Nephron progenitor cell (in vitro differentiated cells): ENCODE data around the gene THOC1.
"Not testable (repeated sequence)": the region's sequence is repeated elsewhere in the genome, so short reads cannot be mapped to it uniquely, and the experiment has no call there.

Source experiments
- DNase-seq: peaks from one replicate; pipeline ENCODE4 v3.0.0; 2021
- H3K27ac Mint-ChIP-seq: 2 replicates; pipeline ENCODE4 v1.8.0; 2021; ENCODE audit warnings: mild to moderate bottlenecking, moderate library complexity, mixed read lengths
- H3K27me3 Mint-ChIP-seq: 2 replicates; pipeline ENCODE4 v1.8.0; 2021; ENCODE audit warnings: mild to moderate bottlenecking, low read depth, mixed read lengths; ENCODE audit not compliant: poor library complexity
- H3K36me3 Mint-ChIP-seq: 2 replicates; pipeline ENCODE4 v1.8.0; 2021; ENCODE audit warnings: low read depth, mixed read lengths
- H3K4me1 Mint-ChIP-seq: 2 replicates; pipeline ENCODE4 v1.8.0; 2021; ENCODE audit warnings: mixed read lengths
- H3K4me3 Mint-ChIP-seq: 2 replicates; pipeline ENCODE4 v1.8.0; 2021; ENCODE audit warnings: mild to moderate bottlenecking, moderate library complexity, mixed read lengths
- H3K9me3 Mint-ChIP-seq: 2 replicates; pipeline ENCODE4 v1.8.0; 2021; ENCODE audit warnings: mild to moderate bottlenecking, moderate library complexity, mixed read lengths
- CTCF ChIP-seq: fragments of 200-600 bp; sonication (generic); IDR thresholded peaks from 2 replicates; pipeline ENCODE4 v1.5.0; 2021; ENCODE audit warnings: antibody characterized with exemption

The THOC1 gene

GRCh38 chr18:302097-302496 lies 34.2 kb upstream of the THOC1 start:
- Mint-ChIP-seq H3K9me3 (no peaks in the 10 kb centered on the region), H3K27ac (no peak overlapping the region), H3K36me3 (no peaks in the 10 kb centered on the region), H3K4me1 (peaks cover 42% of the 10 kb centered on the region), H3K4me3 (no peak overlapping the region), H3K27me3 (peaks cover 5% of the 10 kb centered on the region)
- no peak for DNase-seq
- TF ChIP-seq CTCF: no peak

- no peaks in the 10 kb centered on the region for H3K36me3 Mint-ChIP-seq
- no peak overlapping the region for H3K27ac Mint-ChIP-seq
- no peak overlapping the region for H3K4me3 Mint-ChIP-seq
- peaks cover 22% of the 10 kb centered on the region for H3K4me1 Mint-ChIP-seq
- no peak for TF ChIP-seq CTCF
- peaks cover 2% of the 10 kb centered on the region for H3K27me3 Mint-ChIP-seq
- DNase-seq: no peak
- H3K9me3 Mint-ChIP-seq: no peaks in the 10 kb centered on the region
Measured at GRCh38 chr18:297936-298335, 30.1 kb upstream of the THOC1 start.

- no peak overlapping the region for H3K27ac Mint-ChIP-seq
Measured at GRCh38 chr18:295756-296490, 28.1 kb upstream of the THOC1 start.

GRCh38 chr18:294566-294965 lies 26.7 kb upstream of the THOC1 start:
- Mint-ChIP-seq H3K4me1 (peaks cover 9% of the 10 kb centered on the region), H3K27me3 (peaks cover 3% of the 10 kb centered on the region), H3K36me3 (no peaks in the 10 kb centered on the region), H3K27ac (no peak overlapping the region), H3K9me3 (no peaks in the 10 kb centered on the region), H3K4me3 (no peak overlapping the region)
- no peak for DNase-seq
- no peak for TF ChIP-seq CTCF

More at GRCh38 chr18:295756-296490, 28.1 kb upstream of the THOC1 start:
- Mint-ChIP-seq H3K9me3 (no peaks in the 10 kb centered on the region), H3K36me3 (no peaks in the 10 kb centered on the region), H3K4me3 (no peak overlapping the region), H3K4me1 (peaks cover 17% of the 10 kb centered on the region), H3K27me3 (peaks cover 5% of the 10 kb centered on the region)
- DNase-seq: no peak
- no peak for TF ChIP-seq CTCF

- no peak for TF ChIP-seq CTCF
- Mint-ChIP-seq H3K27me3 (peaks cover 3% of the 10 kb centered on the region), H3K36me3 (no peaks in the 10 kb centered on the region), H3K9me3 (no peaks in the 10 kb centered on the region), H3K4me3 (no peak overlapping the region), H3K4me1 (peaks cover 9% of the 10 kb centered on the region), H3K27ac (no peak overlapping the region)
- DNase-seq: no peak
Measured at GRCh38 chr18:293536-293935, 25.7 kb upstream of the THOC1 start.

GRCh38 chr18:292271-292670 lies 24.4 kb upstream of the THOC1 start:
- Mint-ChIP-seq H3K27me3 (peaks cover 3% of the 10 kb centered on the region), H3K4me1 (peaks cover 5% of the 10 kb centered on the region), H3K9me3 (no peaks in the 10 kb centered on the region), H3K27ac (no peak overlapping the region), H3K36me3 (no peaks in the 10 kb centered on the region), H3K4me3 (no peak overlapping the region)
- DNase-seq: no peak
- no peak for TF ChIP-seq CTCF

- not testable (repeated sequence) for H3K4me3 Mint-ChIP-seq
Measured at GRCh38 chr18:289970-290369, 22.1 kb upstream of the THOC1 start.

More at GRCh38 chr18:289970-290369, 22.1 kb upstream of the THOC1 start:
- not testable (repeated sequence) for H3K4me1 Mint-ChIP-seq, H3K36me3 Mint-ChIP-seq, H3K27me3 Mint-ChIP-seq, DNase-seq, H3K27ac Mint-ChIP-seq, H3K9me3 Mint-ChIP-seq
